Kidney capillary endothelial cell (primary cell): ENCODE results near the gene DNASE1L1.

Experiments used
- DNase-seq: peaks from one replicate; pipeline ENCODE4 v3.0.0-alpha.2; 2018; ENCODE audit warnings: low spot score

Gene DNASE1L1

GRCh38 chrX:154382483-154383069 is 26.5 kb downstream of the DNASE1L1 start:
- DNase-seq: no peak

- no peak for DNase-seq
Observed at GRCh38 chrX:154381271-154381670, 27.8 kb downstream of the DNASE1L1 start.

- DNase-seq: no peak
Observed at GRCh38 chrX:154380787-154381186, 28.3 kb downstream of the DNASE1L1 start.

GRCh38 chrX:154380153-154380552 is 28.9 kb downstream of the DNASE1L1 start:
- no peak for DNase-seq

- no peak for DNase-seq
Observed at GRCh38 chrX:154379569-154379951, 29.5 kb downstream of the DNASE1L1 start.

- peak; percentile 89 for DNase-seq
Observed at GRCh38 chrX:154378799-154379568, 30.1 kb downstream of the DNASE1L1 start, which contains the start of gene EMD. TSS of gene EMD (plus strand) at chrX:154379295. CDS start at chrX:154379485, 190 bp downstream.

- no peak for DNase-seq
Observed at GRCh38 chrX:154378059-154378798, 30.8 kb downstream of the DNASE1L1 start.

- no peak for DNase-seq
Observed at GRCh38 chrX:154376774-154377173, 32.3 kb downstream of the DNASE1L1 start.

GRCh38 chrX:154375156-154375504 is 33.9 kb downstream of the DNASE1L1 start:
- no peak for DNase-seq

GRCh38 chrX:154374313-154375155 is 34.5 kb downstream of the DNASE1L1 start, which contains the start of gene FLNA:
TSS of gene FLNA (minus strand) at chrX:154374634. CDS start at chrX:154371245, 3,389 bp downstream.
- no peak for DNase-seq

GRCh38 chrX:154373340-154374306 is 35.4 kb downstream of the DNASE1L1 start:
- DNase-seq: no peak

GRCh38 chrX:154372612-154373022 is 36.4 kb downstream of the DNASE1L1 start:
- no peak for DNase-seq

GRCh38 chrX:154371789-154372300 is 37.2 kb downstream of the DNASE1L1 start:
- no peak for DNase-seq

- DNase-seq: peak; percentile 60
Observed at GRCh38 chrX:154371017-154371788, 37.9 kb downstream of the DNASE1L1 start.

- DNase-seq: no peak
Observed at GRCh38 chrX:154370300-154371016, 38.6 kb downstream of the DNASE1L1 start.

- peak; percentile 69 for DNase-seq
Observed at GRCh38 chrX:154369449-154370299, 39.4 kb downstream of the DNASE1L1 start.

GRCh38 chrX:154368630-154369448 is 40.2 kb downstream of the DNASE1L1 start:
- peak; percentile 69 for DNase-seq
